HG02840 (cell line): ENCODE data around the gene GSG1L.

Experiments
- ATAC-seq: cut with Tn5 transposase; IDR thresholded peaks from one replicate; pipeline ENCODE4 v1.9.1; 2021; ENCODE audit warnings: mild to moderate bottlenecking, moderate library complexity, moderate number of reproducible peaks; ENCODE audit not compliant: unreplicated experiment, low FRiP score

Gene GSG1L

GRCh38 chr16:27768651-27769272 is 294.8 kb downstream of the GSG1L start:
- no peak for ATAC-seq

DNA sequence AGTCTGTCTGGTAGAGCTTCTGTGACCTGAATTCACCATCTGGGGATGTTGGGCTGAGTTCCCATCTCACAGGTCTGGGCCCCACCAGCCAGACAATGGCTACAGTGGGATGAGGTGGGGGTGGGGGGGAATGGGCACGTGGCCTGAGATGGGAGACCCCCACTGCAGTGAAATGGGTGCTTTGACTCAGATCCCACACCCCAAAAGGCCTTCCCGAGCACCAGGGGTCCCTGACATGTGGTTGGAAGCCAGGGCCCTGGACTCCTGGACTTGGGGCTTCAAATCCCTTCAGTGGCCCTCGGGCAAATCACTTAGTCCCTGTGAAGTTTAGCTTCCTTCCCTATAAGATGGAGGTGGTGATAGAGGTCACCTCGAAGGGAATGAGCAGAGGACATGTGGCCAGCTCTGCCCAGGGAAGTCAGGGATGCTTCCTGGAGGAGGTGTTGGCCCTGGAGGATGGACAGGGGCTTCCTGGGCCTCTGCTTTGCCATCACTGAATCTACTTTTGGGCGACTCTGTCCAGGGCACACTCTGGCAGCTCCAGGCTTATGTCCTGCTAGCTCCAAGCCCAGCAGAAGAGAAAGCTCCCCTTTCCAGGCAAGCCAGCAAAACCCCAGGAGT is 295.4 kb downstream of the GSG1L start:
- no peak for ATAC-seq

- ATAC-seq = no peak
These were observed 296.4 kb downstream of the GSG1L start for GRCh38 chr16:27767081-27767480.

DNA sequence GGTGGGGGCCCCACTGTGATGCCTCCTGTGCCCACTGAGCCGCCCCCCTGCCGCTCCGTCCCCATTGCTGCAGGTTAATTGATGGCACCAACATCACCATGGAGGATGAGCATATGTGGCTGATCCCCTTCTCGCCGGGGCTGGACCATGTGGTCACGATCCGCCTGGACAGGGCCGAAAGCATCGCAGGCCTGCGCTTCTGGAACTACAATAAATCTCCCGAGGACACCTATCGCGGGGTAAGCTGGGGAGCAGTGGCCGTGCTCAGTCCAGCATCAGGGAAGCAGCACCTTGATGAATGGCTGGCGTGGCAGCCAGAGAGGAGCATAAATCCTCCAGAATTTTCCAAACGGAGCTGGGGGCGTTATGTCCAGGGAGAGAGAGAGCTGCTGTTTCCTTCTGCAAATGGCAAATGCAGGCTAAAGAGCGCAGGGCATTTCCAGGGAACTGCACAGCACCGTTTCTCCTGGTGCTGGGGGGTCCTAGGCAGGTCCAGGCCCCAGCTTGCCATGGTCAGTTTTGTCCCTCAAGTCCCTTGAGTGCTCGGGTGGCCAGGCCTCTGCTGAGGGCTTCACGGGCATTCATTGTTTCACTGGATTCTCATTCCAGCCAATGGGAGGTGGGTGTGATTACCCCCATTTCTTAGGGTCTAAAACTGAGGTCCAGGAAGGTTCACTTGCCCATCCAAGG is 297.1 kb downstream of the GSG1L start:
- ATAC-seq = no peak

GRCh38 chr16:27764869-27765675 is 298.4 kb downstream of the GSG1L start:
- ATAC-seq = no peak

- no peak for ATAC-seq
These were observed 299.1 kb downstream of the GSG1L start for GRCh38 chr16:27764427-27764826.

GRCh38 chr16:27762441-27762840 is 301.1 kb downstream of the GSG1L start:
- no peak for ATAC-seq

GRCh38 chr16:27761816-27762215 is 301.7 kb downstream of the GSG1L start:
- ATAC-seq = no peak

- ATAC-seq = no peak
These were observed 302.7 kb downstream of the GSG1L start for GRCh38 chr16:27760789-27761176.

GRCh38 chr16:27759967-27760788 is 303.3 kb downstream of the GSG1L start:
- ATAC-seq = no peak

GRCh38 chr16:27759301-27759871 is 304.1 kb downstream of the GSG1L start:
- ATAC-seq = no peak

GRCh38 chr16:27758544-27758943 is 305.0 kb downstream of the GSG1L start:
- no peak for ATAC-seq

GRCh38 chr16:27756206-27756970 is 307.1 kb downstream of the GSG1L start:
- ATAC-seq = no peak

DNA sequence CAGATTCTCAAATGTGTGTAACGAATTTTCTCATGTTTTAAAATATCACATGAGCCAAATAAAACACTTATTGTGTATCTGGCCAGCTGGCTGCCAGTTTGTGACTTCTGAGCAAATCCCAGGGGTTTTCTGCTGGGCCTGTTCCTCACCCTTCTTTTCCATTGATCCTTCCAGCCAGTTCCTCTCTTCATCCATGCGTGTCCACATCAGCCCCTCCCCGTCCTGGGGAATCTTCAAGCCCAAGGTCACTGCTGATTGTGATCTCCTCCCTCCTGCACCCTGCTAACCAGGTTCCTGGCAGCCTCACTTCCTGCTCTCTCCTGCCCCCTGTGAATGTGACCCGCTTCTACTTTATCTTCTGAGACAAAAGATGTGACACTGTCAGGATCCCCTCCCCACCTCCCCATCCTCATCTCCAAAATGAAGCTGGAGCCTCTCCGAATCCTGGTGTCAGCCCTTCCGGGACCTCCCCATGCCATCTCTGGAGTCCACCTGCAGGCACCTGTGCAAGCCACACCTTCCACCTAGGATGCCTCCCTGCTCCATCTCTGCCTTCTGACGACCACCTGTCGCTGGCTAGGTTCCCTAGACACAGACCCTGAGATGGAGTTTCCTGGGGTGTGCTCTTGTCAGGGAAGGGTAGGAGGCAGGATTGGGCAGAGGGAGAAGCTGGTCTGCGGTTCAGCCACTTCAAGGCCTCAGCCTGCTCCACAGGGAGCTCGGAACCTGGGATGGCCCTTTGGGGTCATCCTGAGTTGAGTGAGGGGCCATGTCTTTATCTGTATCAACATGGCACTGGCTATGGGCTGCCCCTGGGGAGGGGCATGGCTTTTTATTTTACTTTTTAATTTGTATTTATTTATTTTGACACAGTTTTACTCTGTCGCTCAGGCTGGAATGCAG is 308.5 kb downstream of the GSG1L start:
- no peak for ATAC-seq

DNA sequence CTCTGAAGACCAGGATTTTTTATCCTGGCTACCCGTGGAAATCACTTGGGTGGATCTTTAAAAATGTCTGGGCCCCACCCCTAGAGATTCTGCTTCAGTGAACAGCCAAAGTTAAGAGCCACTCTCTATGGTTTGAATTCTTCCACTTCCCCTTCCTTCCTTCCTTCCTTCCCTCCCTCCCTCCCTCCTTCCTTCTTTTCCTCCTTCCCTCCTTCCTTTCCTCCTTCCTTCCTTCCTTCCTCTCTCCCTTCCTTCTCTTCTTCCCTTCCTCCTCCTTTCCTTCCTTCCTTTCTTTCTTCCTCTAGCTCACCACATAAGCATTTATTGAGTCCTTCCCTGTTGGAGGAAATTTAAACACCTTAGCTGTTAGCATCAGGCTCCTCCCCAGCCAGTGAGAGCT is 310.0 kb downstream of the GSG1L start:
- ATAC-seq = no peak

- ATAC-seq = no peak
These were observed 311.3 kb downstream of the GSG1L start for GRCh38 chr16:27752241-27752640.

DNA sequence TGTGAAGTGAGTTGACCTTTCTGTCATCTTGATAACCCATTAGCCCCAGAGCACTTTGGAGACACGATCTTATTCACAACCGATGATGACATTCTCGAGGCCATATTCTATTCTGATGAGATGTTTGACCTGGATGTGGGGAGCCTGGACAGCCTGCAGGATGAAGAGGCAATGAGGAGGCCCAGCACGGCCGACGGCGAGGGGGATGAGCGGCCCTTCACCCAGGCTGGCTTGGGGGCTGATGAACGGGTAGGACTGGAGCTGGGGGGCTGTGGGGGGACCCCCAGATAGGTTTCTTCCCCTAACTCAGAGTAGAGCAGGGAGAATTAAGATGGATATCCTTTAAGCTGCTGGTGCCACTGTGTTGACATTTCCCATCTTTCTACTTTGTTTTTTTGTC is 311.8 kb downstream of the GSG1L start:
- ATAC-seq = no peak

DNA sequence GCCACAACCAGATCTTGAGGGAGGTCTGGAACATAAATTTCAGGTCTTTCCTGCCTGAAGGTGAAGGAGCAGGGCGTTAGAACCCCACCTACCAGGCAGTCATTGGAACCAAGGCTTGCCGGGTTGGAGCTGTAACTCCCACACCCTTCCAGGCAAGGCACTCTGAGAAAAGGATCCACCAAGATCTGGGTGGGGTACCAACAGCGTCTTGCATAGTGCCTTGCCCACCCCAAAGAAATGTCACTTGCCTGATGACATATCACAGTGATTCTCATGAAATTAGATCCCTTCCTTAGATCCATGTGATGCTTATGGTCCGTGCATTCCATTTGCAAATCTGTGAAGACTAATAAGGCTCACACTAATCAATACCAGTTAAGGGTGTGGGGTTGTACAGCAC is 312.3 kb downstream of the GSG1L start:
- ATAC-seq = no peak
